AG10803 (cell line): ENCODE measurements around the gene PLCB4.
A peak's percentile ranks its signal among the peaks of the same experiment; 100 is the strongest.

Experiments
- DNase-seq: peaks from one replicate; pipeline ENCODE4 v3.0.0; 2010; ENCODE audit warnings: low read depth
- H3K4me3 ChIP-seq: 2 replicates; pipeline ENCODE4 v1.5.1; 2011; ENCODE audit warnings: mild to moderate bottlenecking, low read length, control low read depth
- TF ChIP-seq, protein P1 (sequence below): conservative IDR thresholded peaks from 2 replicates; pipeline ENCODE4 v1.5.1; 2011; ENCODE audit warnings: mild to moderate bottlenecking, low read length, control low read depth, inconsistent platforms

PLCB4 gene

DNA sequence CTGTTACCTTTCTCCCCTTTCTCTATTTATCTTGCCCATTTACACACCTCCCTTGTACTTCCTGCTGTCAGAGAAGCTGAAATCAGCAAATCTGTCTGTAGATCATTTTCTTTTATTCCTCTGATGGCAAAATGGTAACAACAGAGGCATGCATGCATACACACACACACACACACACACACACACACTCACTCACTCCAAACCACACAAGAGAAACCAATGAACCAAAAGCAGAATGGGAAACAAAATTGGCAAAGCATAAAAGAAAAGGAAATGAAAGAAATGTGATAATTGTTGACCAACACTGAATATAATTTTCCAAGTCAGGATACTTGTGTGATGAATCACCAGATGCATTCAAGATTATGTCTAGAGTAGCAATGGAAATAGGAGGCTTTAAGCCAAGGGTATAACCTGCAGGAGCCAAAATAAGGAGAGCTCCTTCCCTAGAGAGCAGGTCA is 172.4 kb downstream of the PLCB4 start:
- H3K4me3 ChIP-seq: no peak overlapping the region
- peak; percentile 93 for DNase-seq
- TF ChIP-seq, protein P1, sequence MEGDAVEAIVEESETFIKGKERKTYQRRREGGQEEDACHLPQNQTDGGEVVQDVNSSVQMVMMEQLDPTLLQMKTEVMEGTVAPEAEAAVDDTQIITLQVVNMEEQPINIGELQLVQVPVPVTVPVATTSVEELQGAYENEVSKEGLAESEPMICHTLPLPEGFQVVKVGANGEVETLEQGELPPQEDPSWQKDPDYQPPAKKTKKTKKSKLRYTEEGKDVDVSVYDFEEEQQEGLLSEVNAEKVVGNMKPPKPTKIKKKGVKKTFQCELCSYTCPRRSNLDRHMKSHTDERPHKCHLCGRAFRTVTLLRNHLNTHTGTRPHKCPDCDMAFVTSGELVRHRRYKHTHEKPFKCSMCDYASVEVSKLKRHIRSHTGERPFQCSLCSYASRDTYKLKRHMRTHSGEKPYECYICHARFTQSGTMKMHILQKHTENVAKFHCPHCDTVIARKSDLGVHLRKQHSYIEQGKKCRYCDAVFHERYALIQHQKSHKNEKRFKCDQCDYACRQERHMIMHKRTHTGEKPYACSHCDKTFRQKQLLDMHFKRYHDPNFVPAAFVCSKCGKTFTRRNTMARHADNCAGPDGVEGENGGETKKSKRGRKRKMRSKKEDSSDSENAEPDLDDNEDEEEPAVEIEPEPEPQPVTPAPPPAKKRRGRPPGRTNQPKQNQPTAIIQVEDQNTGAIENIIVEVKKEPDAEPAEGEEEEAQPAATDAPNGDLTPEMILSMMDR: no peak

DNA sequence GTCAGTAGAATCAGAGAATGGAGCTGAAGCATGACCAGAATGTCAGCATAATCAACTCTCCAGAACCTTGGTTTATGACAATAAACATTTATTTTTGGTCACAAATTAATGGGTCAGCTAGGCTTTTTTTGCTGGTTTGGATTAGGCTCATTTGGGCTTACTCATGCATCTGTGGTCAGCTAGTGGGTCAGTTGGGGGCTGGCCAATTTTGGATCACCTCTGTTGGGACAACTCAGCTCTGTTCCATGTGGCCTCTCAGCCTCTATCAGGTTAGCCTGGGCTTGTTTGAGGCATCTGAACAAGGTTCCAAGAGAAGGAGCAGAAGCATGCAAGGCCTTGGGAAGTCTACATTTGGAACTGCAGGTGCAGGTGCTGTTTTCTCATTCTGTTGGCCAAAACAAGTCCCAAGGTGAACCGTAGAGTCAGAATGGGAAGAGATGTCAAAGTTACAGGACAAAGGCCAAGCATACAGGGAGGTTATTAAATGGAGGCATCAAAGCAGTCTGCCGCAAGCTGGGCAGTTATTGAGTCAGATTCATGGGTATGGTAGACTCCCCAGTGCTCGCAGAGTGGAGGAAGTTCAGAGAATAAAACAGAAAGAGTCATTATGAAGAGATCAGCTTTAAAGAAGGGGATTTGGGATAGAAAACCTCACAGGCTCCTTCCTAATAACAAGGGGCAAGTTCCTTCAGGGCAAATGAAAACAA is 173.0 kb downstream of the PLCB4 start:
- TF ChIP-seq, protein P1: no peak
- DNase-seq: peak; percentile 65
- no peak overlapping the region for H3K4me3 ChIP-seq

DNA sequence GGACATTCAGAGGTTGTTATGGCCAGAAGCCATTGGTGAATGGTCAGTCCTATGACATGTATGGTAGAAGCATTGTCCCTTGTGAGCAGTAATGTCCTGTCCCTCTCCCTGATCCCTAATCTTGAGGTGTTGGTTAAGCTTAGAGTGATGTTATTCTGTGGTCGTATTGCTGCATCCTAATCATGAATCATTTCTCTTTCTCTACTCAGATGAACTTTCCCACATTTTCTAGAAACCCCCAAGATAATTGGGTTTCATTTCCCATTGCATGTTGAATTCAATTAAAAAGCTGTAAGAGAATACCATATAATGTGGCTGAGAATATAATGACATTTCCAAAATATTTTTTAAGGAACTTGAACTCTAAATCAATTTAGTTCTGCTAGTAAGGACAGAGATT is 175.1 kb downstream of the PLCB4 start:
- TF ChIP-seq, protein P1: no peak
- H3K4me3 ChIP-seq: no peak overlapping the region
- no peak for DNase-seq

DNA sequence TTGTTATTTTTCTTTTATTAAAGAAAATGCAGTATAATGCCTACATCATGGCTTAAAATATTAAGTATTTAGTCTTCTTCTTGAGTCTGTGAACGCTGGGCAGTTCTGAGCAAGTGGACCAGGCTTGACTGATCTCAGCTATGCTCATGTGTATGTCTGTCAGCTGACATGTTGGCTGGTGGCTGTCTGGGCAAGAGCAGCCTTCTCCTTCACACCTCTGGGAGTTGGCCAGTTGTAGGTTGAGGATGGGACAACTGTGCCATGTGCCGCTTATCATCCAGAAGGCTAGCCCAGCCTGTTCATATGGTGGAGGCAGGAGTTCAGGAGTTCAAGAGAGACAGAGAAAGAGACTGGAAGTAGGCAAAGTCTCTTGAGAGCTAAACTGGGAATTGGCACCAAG is 175.9 kb downstream of the PLCB4 start:
- no peak overlapping the region for H3K4me3 ChIP-seq
- TF ChIP-seq, protein P1: no peak
- no peak for DNase-seq

DNA sequence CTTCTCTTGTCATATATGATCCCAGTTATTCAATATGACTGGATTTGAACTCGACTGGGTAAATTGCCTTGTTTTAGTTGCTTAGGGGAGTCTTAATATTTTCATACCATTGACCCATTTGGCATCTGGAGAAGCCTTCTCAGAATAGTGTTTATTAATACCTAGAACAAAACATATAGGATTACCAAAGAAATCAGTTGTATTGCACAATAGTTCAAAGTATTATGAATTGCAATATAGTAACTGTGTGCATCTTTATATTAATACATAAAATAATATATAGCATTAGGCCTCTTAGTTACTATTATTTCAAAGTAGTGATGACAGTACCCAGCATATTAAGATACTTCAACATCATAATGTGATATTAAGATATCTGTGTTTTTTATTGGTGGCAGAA is 177.8 kb downstream of the PLCB4 start:
- TF ChIP-seq, protein P1: no peak
- H3K4me3 ChIP-seq: no peak overlapping the region
- no peak for DNase-seq

DNA sequence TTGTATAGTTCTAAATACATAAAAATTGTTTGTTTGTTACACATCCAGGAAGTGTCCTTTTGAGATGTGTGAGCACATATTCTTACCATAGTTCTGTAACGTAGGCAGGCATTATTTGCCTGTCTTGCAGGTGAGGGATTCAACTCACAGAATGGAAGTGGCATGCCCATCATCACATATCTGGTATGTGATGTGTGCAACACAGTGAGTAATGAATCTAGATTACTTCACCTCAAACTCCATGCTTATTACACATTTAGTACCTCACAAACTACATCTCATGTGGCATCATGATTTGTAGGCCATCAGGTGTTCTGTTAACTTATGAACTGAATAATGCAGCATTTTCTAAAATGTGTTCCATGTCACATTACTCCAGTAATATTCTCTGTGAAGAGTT is 181.6 kb downstream of the PLCB4 start:
- TF ChIP-seq, protein P1: no peak
- no peak for DNase-seq
- H3K4me3 ChIP-seq: no peak overlapping the region

DNA sequence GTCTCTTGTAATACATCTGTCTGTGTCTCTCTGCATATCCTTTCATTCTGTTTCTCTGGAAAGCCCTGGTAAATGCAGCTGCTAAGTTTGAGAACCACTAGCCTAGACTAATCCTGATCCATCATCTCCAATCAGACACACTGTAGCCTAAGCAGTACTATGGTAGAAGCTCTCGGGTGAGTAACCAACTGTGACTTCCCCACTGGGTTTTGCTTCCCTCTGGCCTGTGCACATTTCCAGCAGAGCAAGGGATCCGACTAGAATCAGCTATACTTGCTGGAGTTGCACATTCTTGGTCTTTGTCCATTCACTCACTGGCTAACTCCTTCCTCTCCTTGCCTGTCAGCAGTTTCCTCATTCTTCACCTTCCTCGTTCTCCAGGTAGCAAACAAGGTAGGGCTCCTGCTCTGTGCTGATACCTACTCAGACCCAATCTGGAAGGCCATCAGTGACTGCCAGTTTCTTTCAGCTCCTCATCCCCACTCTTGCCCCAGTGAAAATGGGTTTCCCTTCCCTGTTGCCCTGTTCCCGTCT is 184.2 kb downstream of the PLCB4 start:
- TF ChIP-seq, protein P1: no peak
- no peak overlapping the region for H3K4me3 ChIP-seq
- no peak for DNase-seq
